Adrenal gland (tissue), 5 donors: ENCODE measurements around the gene DNAH12.

ENCODE experiments used
- POLR2A ChIP-seq, 2 donors: fragments of 450-650 bp; IDR thresholded peaks; one replicate each; pipeline ENCODE4 v1.6.1; 2017; ENCODE audit warnings: antibody characterized with exemption in 2 of 2, mild to moderate bottlenecking in 2 of 2, moderate library complexity in 1 of 2
- TF ChIP-seq, protein P1 (sequence below), 6 experiments: fragments of 450-650 bp in 4 of 6; fragments of 200-600 bp in 2 of 6; sonication (generic) in 1 of 6; IDR thresholded peaks; 1 replicate in 5 of 6; 2 replicates in 1 of 6; pipeline versions ENCODE4 v1.5.1 to v1.8.0; 2016 to 2021; ENCODE audit warnings: antibody characterized with exemption in 6 of 6, mild to moderate bottlenecking in 2 of 6, moderate library complexity in 1 of 6
- donor health status: DM: no; HTN: no; CAD: no.

DNA sequence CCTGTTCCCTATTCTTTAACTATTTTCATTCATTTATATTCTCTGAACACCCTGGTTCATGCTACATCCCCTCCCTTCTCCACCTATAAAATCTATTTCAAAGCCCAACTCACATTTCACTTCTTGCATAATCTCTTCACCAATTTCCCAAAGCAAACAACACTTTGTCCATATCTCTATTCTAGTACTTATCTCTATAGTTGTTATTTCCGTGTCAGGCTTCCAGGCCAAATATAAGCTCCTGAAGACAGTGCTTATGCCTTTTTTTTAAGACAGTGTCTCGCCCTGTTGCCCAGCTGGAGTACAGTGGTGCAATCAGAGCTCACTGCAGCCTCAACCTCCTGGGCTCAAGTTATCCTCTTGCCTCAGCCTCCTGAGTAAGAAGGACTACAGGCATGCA, 43.6 kb downstream of the DNAH12 start:
- TF ChIP-seq, protein P1, sequence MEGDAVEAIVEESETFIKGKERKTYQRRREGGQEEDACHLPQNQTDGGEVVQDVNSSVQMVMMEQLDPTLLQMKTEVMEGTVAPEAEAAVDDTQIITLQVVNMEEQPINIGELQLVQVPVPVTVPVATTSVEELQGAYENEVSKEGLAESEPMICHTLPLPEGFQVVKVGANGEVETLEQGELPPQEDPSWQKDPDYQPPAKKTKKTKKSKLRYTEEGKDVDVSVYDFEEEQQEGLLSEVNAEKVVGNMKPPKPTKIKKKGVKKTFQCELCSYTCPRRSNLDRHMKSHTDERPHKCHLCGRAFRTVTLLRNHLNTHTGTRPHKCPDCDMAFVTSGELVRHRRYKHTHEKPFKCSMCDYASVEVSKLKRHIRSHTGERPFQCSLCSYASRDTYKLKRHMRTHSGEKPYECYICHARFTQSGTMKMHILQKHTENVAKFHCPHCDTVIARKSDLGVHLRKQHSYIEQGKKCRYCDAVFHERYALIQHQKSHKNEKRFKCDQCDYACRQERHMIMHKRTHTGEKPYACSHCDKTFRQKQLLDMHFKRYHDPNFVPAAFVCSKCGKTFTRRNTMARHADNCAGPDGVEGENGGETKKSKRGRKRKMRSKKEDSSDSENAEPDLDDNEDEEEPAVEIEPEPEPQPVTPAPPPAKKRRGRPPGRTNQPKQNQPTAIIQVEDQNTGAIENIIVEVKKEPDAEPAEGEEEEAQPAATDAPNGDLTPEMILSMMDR (IDR thresholded peaks at IDR 0.05) = no peak
- no peak for TF ChIP-seq POLR2A (IDR thresholded peaks at IDR 0.05)
